SK-N-SH (cell line): ENCODE data around the gene KRT2. TPM values are rescaled to one million over a fixed set of nuclear protein-coding genes. Genes with fewer than 3 reads are reported as not detected.

Experiments
- CTCF ChIA-PET: fragments of 300-600, 350-600 bp; formaldehyde crosslinking; extraction: SDS; loops from one replicate; lab custom pipeline; 2021; lab: Yijun Ruan, JAX
- POLR2A ChIA-PET: fragments of 350-600 bp; sonication (Branson Sonifier 250); formaldehyde crosslinking; extraction: SDS; loops from one replicate; lab custom pipeline; 2020; ENCODE audit warnings: antibody characterized with exemption, inconsistent platforms; lab: Yijun Ruan, JAX
- DNase-seq: peaks from one replicate; pipeline ENCODE4 v3.0.0; 2012
- H2AFZ ChIP-seq: fragments of 200-600 bp; sonication (generic); 2 replicates; pipeline ENCODE4 v1.8.1; 2016; ENCODE audit warnings: antibody characterized with exemption, mild to moderate bottlenecking, low read depth
- H3F3A ChIP-seq: fragments of 200-600 bp; sonication (generic); replicated peaks from 2 replicates; pipeline ENCODE3; 2016; ENCODE audit warnings: antibody characterized with exemption, mild to moderate bottlenecking; ENCODE audit not compliant: insufficient read depth
- H3K27ac ChIP-seq, 2 experiments: fragments of 200-500 bp in 1 of 2; fragments of 200-600 bp in 1 of 2; sonication (Bioruptor generic) in 1 of 2; sonication (generic), shearing (Covaris generic) in 1 of 2; 2 replicates each; pipeline versions ENCODE4 v1.5.1 to v1.6.1; 2014 to 2016; ENCODE audit warnings: low read depth in 2 of 2, inconsistent platforms in 1 of 2, low read length in 1 of 2, mild to moderate bottlenecking in 1 of 2, mixed read lengths in 1 of 2
- H3K27me3 ChIP-seq: fragments of 200-600 bp; sonication (generic), shearing (Covaris generic); 2 replicates; pipeline ENCODE4 v1.6.1; 2016; ENCODE audit warnings: mixed run types; ENCODE audit not compliant: insufficient read depth
- H3K36me3 ChIP-seq, 2 experiments: fragments of 200-500 bp in 1 of 2; fragments of 200-600 bp in 1 of 2; sonication (Bioruptor generic) in 1 of 2; sonication (generic) in 1 of 2; replicated peaks in 1 of 2; 2 replicates each; pipeline versions ENCODE3 to v1.5.1; 2014 to 2016; ENCODE audit warnings: low read length in 1 of 2, mild to moderate bottlenecking in 1 of 2; ENCODE audit not compliant: insufficient read depth in 2 of 2, control insufficient read depth in 1 of 2
- H3K4me1 ChIP-seq, 2 experiments: fragments of 200-500 bp in 1 of 2; fragments of 200-600 bp in 1 of 2; sonication (Bioruptor generic) in 1 of 2; sonication (generic), shearing (Covaris generic) in 1 of 2; 2 replicates each; pipeline versions ENCODE4 v1.5.1 to v1.6.1; 2014 to 2016; ENCODE audit warnings: low read depth in 1 of 2, low read length in 1 of 2, mixed run types in 1 of 2; ENCODE audit not compliant: insufficient read depth in 2 of 2, control insufficient read depth in 1 of 2
- H3K4me2 ChIP-seq: fragments of 200-600 bp; sonication (generic), shearing (Covaris generic); 2 replicates; pipeline ENCODE4 v1.6.1; 2017; ENCODE audit warnings: mixed run types
- H3K4me3 ChIP-seq, 2 experiments: fragments of 200-500 bp in 1 of 2; fragments of 200-600 bp in 1 of 2; sonication (Bioruptor generic) in 1 of 2; sonication (generic), shearing (Covaris generic) in 1 of 2; 2 replicates each; pipeline versions ENCODE4 v1.5.1 to v1.8.1; 2014 to 2016; ENCODE audit warnings: low read depth in 2 of 2, inconsistent platforms in 1 of 2, low read length in 1 of 2, mild to moderate bottlenecking in 1 of 2, mixed read lengths in 1 of 2, moderate library complexity in 1 of 2
- H3K79me2 ChIP-seq: fragments of 200-600 bp; sonication (generic); 2 replicates; pipeline ENCODE4 v1.8.1; 2017; ENCODE audit warnings: mild to moderate bottlenecking; ENCODE audit not compliant: insufficient read depth
- H3K9ac ChIP-seq: fragments of 200-600 bp; sonication (generic); 2 replicates; pipeline ENCODE4 v1.6.1; 2017; ENCODE audit warnings: mixed run types
- H3K9me2 ChIP-seq: fragments of 200-600 bp; sonication (generic); 2 replicates; pipeline ENCODE4 v1.6.1; 2017; ENCODE audit warnings: mixed run types
- H3K9me3 ChIP-seq: fragments of 200-600 bp; sonication (generic); 2 replicates; pipeline ENCODE4 v1.6.1; 2017; ENCODE audit warnings: mixed run types, mild to moderate bottlenecking, moderate library complexity
- H4K20me1 ChIP-seq: fragments of 200-600 bp; sonication (generic); 2 replicates; pipeline ENCODE4 v1.6.1; 2017; ENCODE audit warnings: mild to moderate bottlenecking, mixed run types; ENCODE audit not compliant: insufficient read depth
- ELF1 ChIP-seq: IDR thresholded peaks from 2 replicates; pipeline ENCODE4 v1.4.0; 2012
- EP300 ChIP-seq, 2 experiments: IDR thresholded peaks; 2 replicates each; pipeline versions ENCODE4 v1.4.0 to v1.6.1; 2012; ENCODE audit warnings: borderline replicate concordance in 1 of 2, low read depth in 1 of 2, low read length in 1 of 2
- FOXM1 ChIP-seq: IDR thresholded peaks from 2 replicates; pipeline ENCODE4 v1.4.0; 2012; ENCODE audit warnings: low read depth, mild to moderate bottlenecking
- GABPA ChIP-seq: IDR thresholded peaks from 2 replicates; pipeline ENCODE4 v1.4.0; 2012; ENCODE audit warnings: low read depth, mild to moderate bottlenecking
- GATA2 ChIP-seq: sonication (generic); formaldehyde crosslinking; IDR thresholded peaks from 2 replicates; pipeline ENCODE4 v1.5.0; 2020; ENCODE audit warnings: mild to moderate bottlenecking, missing genetic modification reagents
- IRF3 ChIP-seq: fragments of 150-350 bp; IDR thresholded peaks from 2 replicates; pipeline ENCODE4 v1.6.1; 2016; ENCODE audit warnings: mild to moderate bottlenecking, low read depth, low read length
- JUND ChIP-seq: IDR thresholded peaks from 2 replicates; pipeline ENCODE4 v1.4.0; 2012
- NFIC ChIP-seq: IDR thresholded peaks from 2 replicates; pipeline ENCODE4 v1.4.0; 2012; ENCODE audit warnings: borderline replicate concordance
- NRF1 ChIP-seq: IDR thresholded peaks from 2 replicates; pipeline ENCODE4 v1.6.1; 2012; ENCODE audit warnings: low read depth, mild to moderate bottlenecking, low read length
- POLR2AphosphoS5 ChIP-seq: IDR thresholded peaks from 2 replicates; pipeline ENCODE4 v1.6.1; 2012; ENCODE audit warnings: low read depth, low read length
- RAD21 ChIP-seq: IDR thresholded peaks from 2 replicates; pipeline ENCODE4 v1.6.1; 2012; ENCODE audit warnings: mild to moderate bottlenecking, low read length
- SMC3 ChIP-seq: IDR thresholded peaks from 2 replicates; pipeline ENCODE4 v1.6.1; 2012; ENCODE audit warnings: low read depth, low read length, improper control_type of control experiment
- TAF1 ChIP-seq: IDR thresholded peaks from 2 replicates; pipeline ENCODE4 v1.6.1; 2012; ENCODE audit warnings: low read depth, mild to moderate bottlenecking, low read length, moderate library complexity, borderline replicate concordance
- TCF12 ChIP-seq: IDR thresholded peaks from 2 replicates; pipeline ENCODE4 v1.4.0; 2012
- TEAD4 ChIP-seq: IDR thresholded peaks from 2 replicates; pipeline ENCODE4 v1.4.0; 2012; ENCODE audit warnings: mild to moderate bottlenecking, borderline replicate concordance; ENCODE audit not compliant: insufficient read depth
- USF1 ChIP-seq: IDR thresholded peaks from 2 replicates; pipeline ENCODE4 v1.4.0; 2012; ENCODE audit warnings: low read depth, borderline replicate concordance
- WGBS: methylation state at CpG from one replicate; pipeline ENCODE4 v1.1.6; 2017; ENCODE audit warnings: low lambda C conversion rate; 5-methylcytosine and 5-hydroxymethylcytosine counted together
- polyA plus RNA-seq, 3 experiments: library from polyadenylated mRNA; depleted of rRNA; stranded (reverse); fragments of >200 nt; gene quantifications; 2 replicates each; pipeline ENCODE4 v1.2.3, GENCODE V29; 2012

Gene KRT2
- polyA plus RNA-seq, 1 of the 3 experiments (the other 2 are of a cell fraction), result not detected

GRCh38 chr12:52645982-52646381 is 6.0 kb downstream of the KRT2 start:
- Histone ChIP-seq H3K79me2 (no peaks in the 10 kb centered on the region), H3K36me3 (no peaks in the 10 kb centered on the region), H3K4me3 (no peak overlapping the region), H3K27ac (no peak overlapping the region), H2AFZ (no peak overlapping the region), H3K27me3 (peaks cover 72% of the 10 kb centered on the region), H3F3A (no peaks in the 10 kb centered on the region), H3K9me3 (no peaks in the 10 kb centered on the region), H3K9ac (no peak overlapping the region), H4K20me1 (no peaks in the 10 kb centered on the region), H3K9me2 (no peaks in the 10 kb centered on the region), H3K4me1 (no peaks in the 10 kb centered on the region), H3K4me2 (no peak overlapping the region)
- ChIA-PET CTCF (no interaction called here), POLR2A (no interaction called here)
- 25% methylated on average over 4 of the region's 4 CpGs for WGBS
- no peak for TF ChIP-seq USF1
- no peak for TF ChIP-seq RAD21
- no peak for TF ChIP-seq JUND
- TF ChIP-seq SMC3, result no peak
- TF ChIP-seq POLR2AphosphoS5, result no peak
- no peak for TF ChIP-seq NRF1
- TF ChIP-seq GABPA, result no peak
- TF ChIP-seq FOXM1, result no peak
- DNase-seq, result no peak

GRCh38 chr12:52645120-52645761 is 6.8 kb downstream of the KRT2 start:
- ChIA-PET CTCF (no interaction called here), POLR2A (no interaction called here)
- Histone ChIP-seq H3K9ac (no peak overlapping the region), H3K79me2 (no peaks in the 10 kb centered on the region), H3K4me2 (no peak overlapping the region), H2AFZ (no peak overlapping the region), H3K9me3 (no peaks in the 10 kb centered on the region), H3K9me2 (no peaks in the 10 kb centered on the region), H3F3A (no peaks in the 10 kb centered on the region), H4K20me1 (no peaks in the 10 kb centered on the region), H3K27ac (no peak overlapping the region), H3K36me3 (no peaks in the 10 kb centered on the region), H3K4me1 (no peaks in the 10 kb centered on the region), H3K4me3 (no peak overlapping the region), H3K27me3 (peaks cover 72% of the 10 kb centered on the region)
- TF ChIP-seq IRF3 (no peak), USF1 (no peak), TAF1 (no peak), TCF12 (no peak), EP300 (IDR thresholded peaks at IDR 0.05; ENCODE audit: borderline replicate concordance in 1 of 2, low read depth in 1 of 2, low read length in 1 of 2) (no peak), NFIC (no peak), ELF1 (no peak), GABPA (no peak), GATA2 (CRISPR knock-in tag) (no peak), RAD21 (no peak), TEAD4 (no peak)
- WGBS, result 19% methylated on average over 7 of the region's 7 CpGs
- no peak for DNase-seq
